RWPE1 (cell line): ENCODE data around the gene DOCK9.

ENCODE experiments used
- CTCF ChIA-PET: fragments of 350-600 bp; sonication (Branson Sonifier 250); formaldehyde crosslinking; extraction: SDS; loops from one replicate; lab custom pipeline; 2021; lab: Yijun Ruan, JAX
- POLR2A ChIA-PET: fragments of 400-600 bp; formaldehyde crosslinking; extraction: SDS; loops from one replicate; lab custom pipeline; 2020; ENCODE audit warnings: antibody characterized with exemption; ENCODE audit not compliant: low non-redundant PET; lab: Yijun Ruan, JAX
- DNase-seq: peaks from one replicate; pipeline ENCODE4 v3.0.0; 2012; ENCODE audit warnings: low spot score
- H3K27ac ChIP-seq: fragments of 450-650 bp; 2 replicates; pipeline ENCODE4 v1.5.1; 2017
- TF ChIP-seq, protein P1 (sequence below): fragments of 450-650 bp; conservative IDR thresholded peaks from 2 replicates; pipeline ENCODE4 v1.5.1; 2017; ENCODE audit warnings: low read depth, mild to moderate bottlenecking

Gene DOCK9

DNA sequence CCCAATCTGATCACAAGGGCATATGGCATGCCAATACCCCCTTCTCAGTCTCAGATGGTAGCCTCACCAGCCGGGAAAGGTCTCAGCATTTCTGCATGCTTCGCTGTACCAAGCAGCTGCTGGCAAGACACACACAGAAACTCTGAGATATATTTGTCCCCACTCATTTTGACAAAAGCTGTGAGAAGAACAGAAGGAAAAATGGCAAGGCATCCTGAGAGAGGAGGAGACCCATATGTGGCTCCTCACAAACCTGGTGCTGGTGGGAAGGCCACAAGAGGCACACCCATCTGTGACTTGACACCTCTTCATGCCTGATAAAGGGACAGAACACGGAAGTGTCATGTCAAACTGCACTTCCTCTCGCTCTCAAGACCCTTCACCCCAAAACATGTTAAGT, 36.7 kb upstream of the DOCK9 start:
- DNase-seq, result no peak
- CTCF ChIA-PET, result interaction anchor here (0.6 kb wide), 1 partner anchor 212 kb away, joined by 3 read pairs; no protein-coding TSS in a partner anchor

DNA sequence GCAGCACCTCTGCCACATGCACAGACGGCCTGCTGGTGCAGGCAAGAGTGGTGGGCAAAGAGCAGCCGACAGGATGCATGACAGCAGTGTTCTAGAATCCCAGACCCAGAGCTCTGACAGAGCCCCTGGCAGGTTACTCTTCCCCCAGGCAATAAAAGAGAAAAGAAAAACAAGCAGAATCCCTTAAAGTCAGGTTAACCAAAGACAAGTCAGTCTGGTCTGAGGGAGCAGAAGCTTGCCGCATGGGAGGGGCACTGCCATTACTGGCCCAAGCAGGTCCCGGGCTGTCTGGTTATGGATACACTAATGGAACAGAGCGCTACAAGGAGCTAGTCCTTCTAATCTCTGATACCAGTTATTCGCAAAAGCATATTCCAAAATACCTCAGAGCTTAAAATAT, 36.1 kb upstream of the DOCK9 start:
- TF ChIP-seq, protein P1, sequence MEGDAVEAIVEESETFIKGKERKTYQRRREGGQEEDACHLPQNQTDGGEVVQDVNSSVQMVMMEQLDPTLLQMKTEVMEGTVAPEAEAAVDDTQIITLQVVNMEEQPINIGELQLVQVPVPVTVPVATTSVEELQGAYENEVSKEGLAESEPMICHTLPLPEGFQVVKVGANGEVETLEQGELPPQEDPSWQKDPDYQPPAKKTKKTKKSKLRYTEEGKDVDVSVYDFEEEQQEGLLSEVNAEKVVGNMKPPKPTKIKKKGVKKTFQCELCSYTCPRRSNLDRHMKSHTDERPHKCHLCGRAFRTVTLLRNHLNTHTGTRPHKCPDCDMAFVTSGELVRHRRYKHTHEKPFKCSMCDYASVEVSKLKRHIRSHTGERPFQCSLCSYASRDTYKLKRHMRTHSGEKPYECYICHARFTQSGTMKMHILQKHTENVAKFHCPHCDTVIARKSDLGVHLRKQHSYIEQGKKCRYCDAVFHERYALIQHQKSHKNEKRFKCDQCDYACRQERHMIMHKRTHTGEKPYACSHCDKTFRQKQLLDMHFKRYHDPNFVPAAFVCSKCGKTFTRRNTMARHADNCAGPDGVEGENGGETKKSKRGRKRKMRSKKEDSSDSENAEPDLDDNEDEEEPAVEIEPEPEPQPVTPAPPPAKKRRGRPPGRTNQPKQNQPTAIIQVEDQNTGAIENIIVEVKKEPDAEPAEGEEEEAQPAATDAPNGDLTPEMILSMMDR, result no peak
- POLR2A ChIA-PET, result no interaction called here
- DNase-seq, result no peak
- no peak overlapping the region for H3K27ac ChIP-seq
- CTCF ChIA-PET, result interaction anchor here (0.6 kb wide), 1 partner anchor 212 kb away, joined by 3 read pairs; no protein-coding TSS in a partner anchor

More for the DNA sequence above, 36.7 kb upstream of the DOCK9 start:
- no peak overlapping the region for H3K27ac ChIP-seq
- TF ChIP-seq, protein P1, result no peak
- POLR2A ChIA-PET, result no interaction called here

DNA sequence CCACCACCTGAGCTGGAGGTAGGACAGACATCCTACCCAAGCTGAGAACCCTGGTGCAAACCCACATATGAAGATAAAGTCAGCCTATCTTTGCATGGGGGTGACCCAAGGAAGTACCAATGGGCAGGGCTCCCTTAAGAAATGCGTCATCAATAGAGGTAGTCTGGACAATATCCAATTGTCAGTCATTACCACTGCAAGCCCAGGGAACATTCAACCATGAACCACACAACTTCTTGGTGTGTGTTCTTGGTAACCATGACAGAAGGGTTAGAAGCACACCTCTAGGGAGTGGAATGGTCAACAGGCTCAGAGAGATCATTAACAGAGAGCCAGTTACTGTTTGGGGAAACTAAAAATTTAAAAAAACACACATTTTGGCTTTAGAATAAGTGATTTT, 34.7 kb upstream of the DOCK9 start:
- TF ChIP-seq, protein P1, result no peak
- H3K27ac ChIP-seq, result no peak overlapping the region
- DNase-seq, result no peak
- POLR2A ChIA-PET, result no interaction called here
- CTCF ChIA-PET, result interaction anchor here (0.6 kb wide), 1 partner anchor 14 kb away, joined by 3 read pairs; no protein-coding TSS in a partner anchor

DNA sequence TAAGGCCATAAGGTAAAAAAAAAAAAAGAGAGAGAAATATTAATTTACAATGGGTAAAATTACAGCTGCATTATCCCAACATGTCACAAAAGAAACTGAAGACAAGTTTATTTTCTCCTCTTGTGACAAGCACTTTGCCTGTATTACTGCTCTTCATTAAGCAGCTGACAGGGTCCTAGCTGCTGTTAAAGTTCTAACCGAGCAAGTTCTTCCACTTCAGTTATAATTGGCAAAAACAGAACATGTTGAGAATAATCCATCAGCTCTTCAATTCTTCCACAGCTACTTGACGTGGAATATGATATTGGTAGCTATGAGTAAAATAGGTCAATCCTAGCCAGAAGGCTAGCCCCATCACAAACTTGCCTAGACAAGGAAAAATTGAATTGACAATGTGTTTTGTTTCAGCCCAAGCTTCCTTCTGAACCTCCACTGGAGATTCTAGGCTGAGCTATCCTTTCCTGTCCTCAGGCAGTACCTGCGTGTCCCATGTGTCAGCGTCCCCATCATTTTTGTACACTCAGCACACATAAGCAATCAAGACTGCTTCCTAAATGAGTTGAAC, 32.2 kb upstream of the DOCK9 start:
- ChIA-PET POLR2A (no interaction called here), CTCF (no interaction called here)

DNA sequence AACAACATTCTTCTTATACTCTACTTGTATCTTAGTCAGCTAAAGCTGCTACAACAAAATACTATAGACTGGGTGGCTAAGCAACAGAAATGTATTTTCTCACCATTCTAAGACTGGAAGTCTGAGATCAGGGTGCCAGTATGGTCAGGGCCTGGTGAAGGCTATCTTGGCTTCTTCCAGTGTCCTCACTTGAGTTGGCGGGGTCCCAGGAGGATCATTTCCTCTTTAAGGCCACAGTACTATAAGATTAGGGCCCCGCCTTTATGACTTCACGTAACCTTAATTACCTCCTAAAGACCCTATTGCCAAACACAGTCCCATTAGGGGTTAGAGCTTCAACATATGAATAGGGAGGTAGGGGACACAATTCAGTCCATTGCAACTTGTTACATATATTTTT, 30.7 kb upstream of the DOCK9 start:
- DNase-seq, result no peak
- TF ChIP-seq, protein P1, result no peak
- ChIA-PET CTCF (interaction anchor here (0.6 kb wide), 1 partner anchor 197 kb away, joined by 3 read pairs; no protein-coding TSS in a partner anchor), POLR2A (no interaction called here)
- no peak overlapping the region for H3K27ac ChIP-seq

More for the DNA sequence above, 32.2 kb upstream of the DOCK9 start:
- no peak for DNase-seq
- TF ChIP-seq, protein P1, result no peak
- no peak overlapping the region for H3K27ac ChIP-seq

DNA sequence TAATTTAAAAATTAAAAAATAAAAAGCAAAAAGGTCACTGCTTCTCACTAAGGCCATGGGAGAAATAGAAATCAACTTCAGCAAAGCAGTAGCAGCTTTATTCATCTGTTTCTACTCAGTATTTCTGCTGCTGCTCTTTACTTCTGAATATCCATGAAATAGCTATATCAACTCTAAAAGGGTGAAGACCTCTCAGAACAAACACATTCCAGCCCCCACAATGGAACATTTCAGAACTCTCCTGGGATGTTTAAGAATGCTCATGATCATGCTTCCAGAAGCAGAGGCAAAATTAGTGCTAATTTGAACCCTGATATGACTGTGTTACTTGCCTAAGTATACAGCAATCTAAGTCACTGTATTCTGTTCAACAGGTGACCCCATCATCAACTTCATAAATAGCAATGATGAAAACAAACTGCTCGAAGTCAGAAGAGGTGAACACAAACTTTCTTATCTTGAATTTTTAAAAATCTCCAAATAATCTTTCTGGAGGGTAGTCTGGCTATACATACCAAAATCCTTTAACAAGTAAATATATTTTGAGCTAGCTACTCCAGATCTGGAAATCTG, 29.6 kb upstream of the DOCK9 start:
- TF ChIP-seq, protein P1, result no peak
- CTCF ChIA-PET, result no interaction called here
- DNase-seq, result no peak
- POLR2A ChIA-PET, result no interaction called here
- H3K27ac ChIP-seq, result no peak overlapping the region
